ENCODE measurements around the gene KRT84.

DNA sequence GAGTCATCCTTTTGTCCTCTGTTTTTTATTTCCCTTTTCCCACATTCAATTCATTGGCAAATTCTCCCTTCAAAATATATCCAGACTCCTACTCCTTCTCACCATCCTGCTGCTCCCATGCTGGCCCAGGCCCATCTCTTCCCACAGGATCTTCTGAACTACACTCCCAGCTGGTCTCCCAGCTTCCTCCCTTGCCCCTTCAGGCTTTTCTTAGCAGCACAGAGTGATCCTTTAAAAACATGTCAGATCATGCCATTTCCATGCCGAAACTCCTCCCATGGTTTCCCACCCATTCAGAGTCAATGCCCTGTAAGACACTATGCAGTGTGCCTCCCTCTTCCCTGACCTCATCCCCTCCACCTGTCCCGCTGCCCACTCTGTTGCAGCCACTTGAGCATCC, 2.4 kb upstream of the KRT84 start:
- no peak for TF ChIP-seq CTCF (IDR thresholded peaks at IDR 0.05)
- no peak for TF ChIP-seq EZH2 (IDR thresholded peaks at IDR 0.05)

Measured in neural progenitor cell (in vitro differentiated cells).